Measurements from ENCODE around the gene POTEF.

DNA sequence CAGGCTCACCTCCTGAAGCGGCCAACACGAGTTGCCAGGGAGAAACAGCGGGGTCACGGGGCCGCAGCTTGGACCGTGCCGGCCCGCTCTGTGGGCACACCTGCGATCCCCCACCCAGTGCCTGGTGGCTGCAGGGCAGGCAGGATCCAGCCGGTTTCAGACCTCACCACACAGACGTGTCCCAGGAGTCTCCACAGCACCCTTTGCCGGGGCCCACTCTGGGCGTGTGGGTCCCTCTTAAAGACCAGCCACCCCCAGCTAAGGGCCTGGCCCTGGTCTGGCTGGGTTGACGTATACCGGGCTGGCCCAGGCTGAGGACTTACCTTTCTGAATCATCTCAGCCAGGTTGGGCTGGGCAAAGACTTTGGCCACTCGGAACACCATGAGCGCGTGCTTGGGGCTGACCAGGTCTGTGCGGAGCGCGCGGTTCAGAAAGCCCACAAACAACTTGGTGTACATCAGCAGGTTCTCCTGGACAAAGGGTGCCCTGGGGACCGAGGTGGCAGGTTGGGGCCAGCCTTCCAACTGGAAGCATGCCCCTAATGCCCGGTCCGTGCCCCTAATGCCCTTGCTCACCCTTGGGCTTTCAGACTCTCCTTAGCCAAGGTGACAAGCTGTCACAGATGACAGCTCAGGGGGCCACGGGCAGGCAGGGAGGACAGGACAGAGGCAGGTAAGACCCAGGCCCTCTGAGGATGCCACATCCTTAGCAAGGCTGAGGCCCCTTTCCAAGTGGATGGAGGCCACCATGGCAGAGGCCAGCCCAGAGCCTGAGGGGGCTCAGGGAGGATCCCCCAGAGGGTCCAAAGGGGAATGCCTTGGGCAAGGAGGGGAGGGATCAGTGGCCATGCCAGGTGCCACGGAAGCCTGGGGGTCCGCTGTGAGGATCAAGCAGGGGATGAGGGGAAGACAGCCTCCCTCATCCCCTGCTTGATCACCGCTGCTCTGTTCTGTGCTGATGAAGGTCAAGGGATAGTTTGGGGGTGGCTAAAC, 26.0 kb upstream of the POTEF start:
- TF ChIP-seq EZH2 (IDR thresholded peaks at IDR 0.05; ENCODE audit: borderline replicate concordance, low read depth, low read length, severe bottlenecking): no peak
- TF ChIP-seq, protein P1, sequence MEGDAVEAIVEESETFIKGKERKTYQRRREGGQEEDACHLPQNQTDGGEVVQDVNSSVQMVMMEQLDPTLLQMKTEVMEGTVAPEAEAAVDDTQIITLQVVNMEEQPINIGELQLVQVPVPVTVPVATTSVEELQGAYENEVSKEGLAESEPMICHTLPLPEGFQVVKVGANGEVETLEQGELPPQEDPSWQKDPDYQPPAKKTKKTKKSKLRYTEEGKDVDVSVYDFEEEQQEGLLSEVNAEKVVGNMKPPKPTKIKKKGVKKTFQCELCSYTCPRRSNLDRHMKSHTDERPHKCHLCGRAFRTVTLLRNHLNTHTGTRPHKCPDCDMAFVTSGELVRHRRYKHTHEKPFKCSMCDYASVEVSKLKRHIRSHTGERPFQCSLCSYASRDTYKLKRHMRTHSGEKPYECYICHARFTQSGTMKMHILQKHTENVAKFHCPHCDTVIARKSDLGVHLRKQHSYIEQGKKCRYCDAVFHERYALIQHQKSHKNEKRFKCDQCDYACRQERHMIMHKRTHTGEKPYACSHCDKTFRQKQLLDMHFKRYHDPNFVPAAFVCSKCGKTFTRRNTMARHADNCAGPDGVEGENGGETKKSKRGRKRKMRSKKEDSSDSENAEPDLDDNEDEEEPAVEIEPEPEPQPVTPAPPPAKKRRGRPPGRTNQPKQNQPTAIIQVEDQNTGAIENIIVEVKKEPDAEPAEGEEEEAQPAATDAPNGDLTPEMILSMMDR (IDR thresholded peaks at IDR 0.05; ENCODE audit: extremely low read depth in 1 of 2, insufficient read depth in 1 of 2, low read depth in 1 of 2, low read length in 2 of 2): no peak
- TF ChIP-seq POLR2A (IDR thresholded peaks at IDR 0.05; ENCODE audit: low read depth, low read length): no peak
- no peak for TF ChIP-seq POLR2AphosphoS5 (IDR thresholded peaks at IDR 0.05; ENCODE audit: insufficient read depth, low read depth, low read length)
